ENCODE measurements around the gene IL4I1. TPM values are rescaled to one million over a fixed set of nuclear protein-coding genes. Genes with fewer than 3 reads are reported as not detected.

IL4I1 gene
- total and polyA plus RNA-seq, 2 of the 4 experiments (the other 2 are of a cell fraction) = 0.31 to 0.36 TPM

DNA sequence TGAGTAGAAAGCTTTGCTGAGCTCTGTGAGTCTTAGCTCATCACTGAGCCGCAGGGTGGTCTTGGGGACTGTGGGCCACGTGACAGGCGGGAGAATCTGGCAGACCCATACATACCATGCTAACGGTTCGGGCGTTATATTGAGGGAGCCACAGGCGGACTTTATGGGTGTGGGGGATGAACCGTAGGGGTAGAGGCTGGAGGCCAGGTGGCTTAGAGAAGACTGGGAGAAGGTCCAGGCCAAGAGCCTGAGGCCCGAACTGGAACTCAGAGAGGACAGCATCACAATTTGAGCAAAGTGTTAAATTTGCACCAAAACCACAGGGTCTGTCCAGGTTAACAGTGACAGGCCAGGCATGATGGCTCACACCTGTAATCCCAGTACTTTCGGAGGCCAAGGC, 17.0 kb upstream of the IL4I1 start:
- Histone ChIP-seq H3K79me1 (ENCODE audit: low read depth in 1 of 2, low read length in 2 of 2) (peaks cover 30 to 77% of the 10 kb centered on the region in 2 experiments), H3K23ac (ENCODE audit: low read depth, low read length) (no peak overlapping the region), H3K4me1 (ENCODE audit: control insufficient read depth, insufficient read depth, low read length) (peaks cover 3% of the 10 kb centered on the region), H3K18ac (ENCODE audit: low read depth, low read length) (no peak overlapping the region), H4K91ac (ENCODE audit: insufficient read depth, low read depth, low read length) (no peak overlapping the region), H2BK5ac (ENCODE audit: low read depth, low read length, poor library complexity, severe bottlenecking) (no peak overlapping the region), H4K20me1 (ENCODE audit: insufficient read depth, low read length) (peaks cover 28% of the 10 kb centered on the region), H2BK20ac (ENCODE audit: low read depth, low read length) (no peak overlapping the region), H3K9ac (ENCODE audit: low read depth, low read length) (no peak overlapping the region), H4K5ac (ENCODE audit: low read depth, low read length) (no peak overlapping the region), H3K4ac (ENCODE audit: low read depth, low read length) (no peak overlapping the region), H3K27me3 (ENCODE audit: control insufficient read depth, insufficient read depth, low read length) (no peaks in the 10 kb centered on the region), H2AK5ac (ENCODE audit: low read depth, low read length) (no peak overlapping the region), H3K4me2 (ENCODE audit: low read depth, low read length) (no peak overlapping the region), H3K14ac (replicated peaks; ENCODE audit: low read depth, low read length) (no peak overlapping the region), H3K9me3 (ENCODE audit: control insufficient read depth, insufficient read depth, low read length) (no peaks in the 10 kb centered on the region), H3K27ac (ENCODE audit: insufficient read depth, low read length) (no peak overlapping the region), H2BK120ac (ENCODE audit: low read depth, low read length) (no peak overlapping the region), H3K56ac (ENCODE audit: extremely low read depth, insufficient read depth, low read length) (no peak overlapping the region), H2BK15ac (ENCODE audit: low read depth, low read length) (no peak overlapping the region), H4K8ac (ENCODE audit: low read depth in 2 of 2, low read length in 2 of 2) (no peak overlapping the region), H2AK9ac (replicated peaks; ENCODE audit: low read depth, low read length, poor library complexity) (no peak overlapping the region), H3K9me1 (ENCODE audit: insufficient read depth, low read length) (peaks cover 9% of the 10 kb centered on the region), H2AFZ (replicated peaks; ENCODE audit: low read length, poor library complexity) (no peak overlapping the region), H3K36me3 (ENCODE audit: control insufficient read depth, insufficient read depth, low read length) (peaks cover 59% of the 10 kb centered on the region), H3K4me3 (ENCODE audit: insufficient read depth, low read depth, low read length) (no peak overlapping the region)
- intact Hi-C loops (cut with micrococcal nuclease) = no loop called here
- dilution Hi-C loops (cut with HindIII; ENCODE audit: low sequenced_read_pairs, unreplicated experiment) = no loop called here
- in situ Hi-C loops (cut with MboI; ENCODE audit: low sequenced_read_pairs) = no loop called here
- no peak for DNase-seq
- POLR2A ChIA-PET (ENCODE audit: unreplicated experiment) = no interaction called here
- WGBS, 2 experiments (ENCODE audit: extremely low coverage in 2 of 2, insufficient read length in 1 of 2) = 100% methylated on average over 1 of the region's 10 CpGs; no CpG with 5 or more reads in 1 of the 2 experiments
- no peak for ATAC-seq (ENCODE audit: low read depth)
- CTCF ChIA-PET = no interaction called here
- TF ChIP-seq, protein P1, sequence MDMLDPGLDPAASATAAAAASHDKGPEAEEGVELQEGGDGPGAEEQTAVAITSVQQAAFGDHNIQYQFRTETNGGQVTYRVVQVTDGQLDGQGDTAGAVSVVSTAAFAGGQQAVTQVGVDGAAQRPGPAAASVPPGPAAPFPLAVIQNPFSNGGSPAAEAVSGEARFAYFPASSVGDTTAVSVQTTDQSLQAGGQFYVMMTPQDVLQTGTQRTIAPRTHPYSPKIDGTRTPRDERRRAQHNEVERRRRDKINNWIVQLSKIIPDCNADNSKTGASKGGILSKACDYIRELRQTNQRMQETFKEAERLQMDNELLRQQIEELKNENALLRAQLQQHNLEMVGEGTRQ (IDR thresholded peaks at IDR 0.05; ENCODE audit: low read depth, low read length) = no peak
- TF ChIP-seq SMC3 (IDR thresholded peaks at IDR 0.05; ENCODE audit: low read depth, low read length) = no peak
- no peak for TF ChIP-seq BHLHE40 (IDR thresholded peaks at IDR 0.05; ENCODE audit: low read depth, low read length)
- TF ChIP-seq, protein P2, sequence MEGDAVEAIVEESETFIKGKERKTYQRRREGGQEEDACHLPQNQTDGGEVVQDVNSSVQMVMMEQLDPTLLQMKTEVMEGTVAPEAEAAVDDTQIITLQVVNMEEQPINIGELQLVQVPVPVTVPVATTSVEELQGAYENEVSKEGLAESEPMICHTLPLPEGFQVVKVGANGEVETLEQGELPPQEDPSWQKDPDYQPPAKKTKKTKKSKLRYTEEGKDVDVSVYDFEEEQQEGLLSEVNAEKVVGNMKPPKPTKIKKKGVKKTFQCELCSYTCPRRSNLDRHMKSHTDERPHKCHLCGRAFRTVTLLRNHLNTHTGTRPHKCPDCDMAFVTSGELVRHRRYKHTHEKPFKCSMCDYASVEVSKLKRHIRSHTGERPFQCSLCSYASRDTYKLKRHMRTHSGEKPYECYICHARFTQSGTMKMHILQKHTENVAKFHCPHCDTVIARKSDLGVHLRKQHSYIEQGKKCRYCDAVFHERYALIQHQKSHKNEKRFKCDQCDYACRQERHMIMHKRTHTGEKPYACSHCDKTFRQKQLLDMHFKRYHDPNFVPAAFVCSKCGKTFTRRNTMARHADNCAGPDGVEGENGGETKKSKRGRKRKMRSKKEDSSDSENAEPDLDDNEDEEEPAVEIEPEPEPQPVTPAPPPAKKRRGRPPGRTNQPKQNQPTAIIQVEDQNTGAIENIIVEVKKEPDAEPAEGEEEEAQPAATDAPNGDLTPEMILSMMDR (conservative IDR thresholded peaks at IDR 0.05; ENCODE audit: low read depth, low read length) = no peak
- TF ChIP-seq MAZ (IDR thresholded peaks at IDR 0.05; ENCODE audit: borderline replicate concordance, low read depth, low read length) = no peak
- TF ChIP-seq RFX5 (IDR thresholded peaks at IDR 0.05; ENCODE audit: low read depth, low read length) = no peak
- no peak for TF ChIP-seq ELK1 (IDR thresholded peaks at IDR 0.05; ENCODE audit: borderline replicate concordance, low read depth, low read length)
- no peak for TF ChIP-seq CEBPB (IDR thresholded peaks at IDR 0.05; ENCODE audit: low read depth, low read length)
- no peak for TF ChIP-seq MXI1 (IDR thresholded peaks at IDR 0.05; ENCODE audit: borderline replicate concordance, low read depth, low read length)
- no peak for TF ChIP-seq MAFK (IDR thresholded peaks at IDR 0.05; ENCODE audit: low read depth, low read length)
- TF ChIP-seq CHD1 (IDR thresholded peaks at IDR 0.05; ENCODE audit: low read depth, low read length) = no peak
- no peak for TF ChIP-seq RAD21 (IDR thresholded peaks at IDR 0.05; ENCODE audit: low read length)
- no peak for TF ChIP-seq RCOR1 (IDR thresholded peaks at IDR 0.05; ENCODE audit: insufficient replicate concordance, low read length)
- no peak for TF ChIP-seq POLR2A (IDR thresholded peaks at IDR 0.05; ENCODE audit: low read depth, low read length)
- no peak for TF ChIP-seq NFE2L2 (IDR thresholded peaks at IDR 0.05; ENCODE audit: low read depth, low read length)
- no peak for TF ChIP-seq FOS (IDR thresholded peaks at IDR 0.05; ENCODE audit: low read depth, low read length)
- BruUV-seq (replicated peaks) = no TSS peak
